Urothelium cell line (cell line): Measurements from ENCODE around the gene CHRND.
"Not testable (repeated sequence)": the region's sequence is repeated elsewhere in the genome, so short reads cannot be mapped to it uniquely, and the experiment has no call there.

Source experiments
- DNase-seq: peaks from one replicate; pipeline ENCODE4 v3.0.0; 2011; ENCODE audit warnings: low spot score, mixed read lengths
- FAIRE-seq: peaks from 2 replicates; lab custom pipeline; 2011; peaks lifted over from hg19 to GRCh38; lab: Jason Lieb, UNC

Gene CHRND

GRCh38 chr2:232570481-232570880 is 44.5 kb downstream of the CHRND start:
- DNase-seq, FAIRE-seq: not testable (repeated sequence)

GRCh38 chr2:232571026-232571474 is 45.1 kb downstream of the CHRND start:
- no peak for DNase-seq
- FAIRE-seq, result no peak

- FAIRE-seq, result no peak
- DNase-seq, result no peak
These were observed 47.1 kb downstream of the CHRND start for GRCh38 chr2:232573042-232573441.

GRCh38 chr2:232573771-232574435 is 47.9 kb downstream of the CHRND start:
- no peak for FAIRE-seq
- no peak for DNase-seq

GRCh38 chr2:232574674-232575403 is 48.9 kb downstream of the CHRND start:
- no peak for FAIRE-seq
- DNase-seq, result no peak

GRCh38 chr2:232575404-232575746 is 49.4 kb downstream of the CHRND start:
- DNase-seq (no peak), FAIRE-seq (no peak)

- FAIRE-seq, result no peak
These were observed 51.0 kb downstream of the CHRND start for GRCh38 chr2:232576995-232577394.

GRCh38 chr2:232577841-232578240 is 51.9 kb downstream of the CHRND start:
- no peak for FAIRE-seq
- no peak for DNase-seq

More at GRCh38 chr2:232576995-232577394, 51.0 kb downstream of the CHRND start:
- no peak for DNase-seq

GRCh38 chr2:232578626-232579025 is 52.7 kb downstream of the CHRND start:
- DNase-seq (no peak), FAIRE-seq (no peak)

GRCh38 chr2:232580648-232580981 is 54.7 kb downstream of the CHRND start:
- FAIRE-seq (no peak), DNase-seq (no peak)

GRCh38 chr2:232581725-232582124 is 55.8 kb downstream of the CHRND start:
- DNase-seq (no peak), FAIRE-seq (no peak)

GRCh38 chr2:232584238-232584637 is 58.3 kb downstream of the CHRND start:
- DNase-seq, result no peak
- no peak for FAIRE-seq
